WTC11 (cell line): ENCODE data around the gene GALK2. TPM values are rescaled to one million over a fixed set of nuclear protein-coding genes. Genes with fewer than 3 reads are reported as not detected.

Experiments
- ATAC-seq: fragments of 200-7000 bp; cut with Tn5 transposase; 2 replicates; pipeline ENCODE4 v1.10.0; 2021; ENCODE audit warnings: mild to moderate bottlenecking, moderate library complexity
- CTCF ChIA-PET: fragments of 300-600 bp; sonication (Branson Sonifier 250); formaldehyde crosslinking; loops from one replicate; lab custom pipeline; 2021; ENCODE audit warnings: antibody characterized with exemption; lab: Charles Lee
- POLR2A ChIA-PET: fragments of 350-600 bp; sonication (Branson Sonifier 250); formaldehyde crosslinking; loops from one replicate; lab custom pipeline; 2021; ENCODE audit warnings: antibody characterized with exemption; lab: Charles Lee
- DNase-seq: peaks from one replicate; pipeline ENCODE4 v3.0.0; 2021; ENCODE audit warnings: low spot score
- H3K27ac Mint-ChIP-seq: 2 replicates; pipeline ENCODE4 v1.8.0; 2021; ENCODE audit warnings: mixed read lengths
- H3K27me3 Mint-ChIP-seq: 2 replicates; pipeline ENCODE4 v1.8.0; 2021; ENCODE audit warnings: low read depth, mild to moderate bottlenecking, moderate library complexity, mixed read lengths
- H3K36me3 Mint-ChIP-seq: 2 replicates; pipeline ENCODE4 v1.8.0; 2021; ENCODE audit warnings: mixed read lengths
- H3K4me1 Mint-ChIP-seq: 2 replicates; pipeline ENCODE4 v1.8.0; 2022; ENCODE audit warnings: mixed read lengths
- H3K4me3 Mint-ChIP-seq: 2 replicates; pipeline ENCODE4 v1.8.0; 2021; ENCODE audit warnings: mild to moderate bottlenecking, moderate library complexity, mixed read lengths
- H3K9me3 Mint-ChIP-seq: 2 replicates; pipeline ENCODE4 v1.8.0; 2021; ENCODE audit warnings: mixed read lengths
- E2F4 ChIP-seq: sonication (generic); formaldehyde crosslinking; IDR thresholded peaks from 2 replicates; pipeline ENCODE4 v1.8.1; 2022; ENCODE audit warnings: low read depth, mild to moderate bottlenecking, moderate library complexity, missing genetic modification reagents, borderline replicate concordance
- ERG ChIP-seq: fragments of 250-450 bp; sonication (Bioruptor Pico); IDR thresholded peaks from 2 replicates; pipeline ENCODE4 v1.8.0; 2021; ENCODE audit warnings: mild to moderate bottlenecking
- GRHL2 ChIP-seq: fragments of 250-450 bp; sonication (Bioruptor Pico); IDR thresholded peaks from 2 replicates; pipeline ENCODE4 v1.8.0; 2022; ENCODE audit warnings: mild to moderate bottlenecking, moderate library complexity; ENCODE audit not compliant: insufficient replicate concordance, severe bottlenecking
- GTF2I ChIP-seq: fragments of 250-450 bp; sonication (Bioruptor Pico); conservative IDR thresholded peaks from 2 replicates; pipeline ENCODE4 v1.4.0; 2021; ENCODE audit warnings: mild to moderate bottlenecking
- IRF1 ChIP-seq: sonication (generic); formaldehyde crosslinking; IDR thresholded peaks from 2 replicates; pipeline ENCODE4 v1.8.0; 2023; ENCODE audit warnings: missing genetic modification reagents
- IRF2 ChIP-seq: sonication (generic); formaldehyde crosslinking; IDR thresholded peaks from 2 replicates; pipeline ENCODE4 v1.8.0; 2022; ENCODE audit warnings: low read depth, missing genetic modification reagents, borderline replicate concordance
- JAZF1 ChIP-seq: fragments of 250-450 bp; sonication (Bioruptor Pico); IDR thresholded peaks from 2 replicates; pipeline ENCODE4 v1.9.0; 2021; ENCODE audit warnings: moderate library complexity, mild to moderate bottlenecking, inconsistent platforms
- MYBL2 ChIP-seq: sonication (generic); formaldehyde crosslinking; IDR thresholded peaks from 2 replicates; pipeline ENCODE4 v1.8.1; 2023; ENCODE audit warnings: mild to moderate bottlenecking, moderate library complexity, missing genetic modification reagents
- NR2C2 ChIP-seq: sonication (generic); formaldehyde crosslinking; IDR thresholded peaks from 2 replicates; pipeline ENCODE4 v1.8.0; 2022; ENCODE audit warnings: mild to moderate bottlenecking, missing genetic modification reagents
- NR3C1 ChIP-seq: sonication (generic); formaldehyde crosslinking; conservative IDR thresholded peaks from 2 replicates; pipeline ENCODE4 v1.8.1; 2023; ENCODE audit warnings: low read depth, mild to moderate bottlenecking, missing genetic modification reagents
- ZBTB21 ChIP-seq: sonication (generic); formaldehyde crosslinking; IDR thresholded peaks from 2 replicates; pipeline ENCODE4 v1.8.1; 2023; ENCODE audit warnings: mild to moderate bottlenecking, missing genetic modification reagents, borderline replicate concordance
- ZMAT4 ChIP-seq: fragments of 250-450 bp; sonication (Bioruptor Pico); IDR thresholded peaks from 2 replicates; pipeline ENCODE4 v1.9.0; 2021; ENCODE audit warnings: mild to moderate bottlenecking
- ZNF138 ChIP-seq: sonication (generic); formaldehyde crosslinking; conservative IDR thresholded peaks from 2 replicates; pipeline ENCODE4 v1.8.1; 2022; ENCODE audit warnings: mild to moderate bottlenecking, moderate library complexity, missing genetic modification reagents
- ZNF317 ChIP-seq: sonication (generic); formaldehyde crosslinking; IDR thresholded peaks from 2 replicates; pipeline ENCODE4 v1.8.1; 2023; ENCODE audit warnings: low read depth, mild to moderate bottlenecking, moderate library complexity, missing genetic modification reagents, borderline replicate concordance
- ZNF423 ChIP-seq: fragments of 250-450 bp; sonication (Bioruptor Pico); IDR thresholded peaks from 2 replicates; pipeline ENCODE4 v2.1.2; 2022; ENCODE audit warnings: mild to moderate bottlenecking, moderate library complexity
- total RNA-seq: library from RNA; stranded (reverse); gene quantifications from 3 replicates; pipeline ENCODE4 v1.2.3, GENCODE V29; 2021
- TF ChIP-seq, protein P1 (sequence below): sonication (generic); formaldehyde crosslinking; conservative IDR thresholded peaks from 2 replicates; pipeline ENCODE4 v1.8.1; 2022; ENCODE audit warnings: mild to moderate bottlenecking, missing genetic modification reagents
- TF ChIP-seq, protein P2 (sequence below): sonication (generic); formaldehyde crosslinking; IDR thresholded peaks from 2 replicates; pipeline ENCODE4 v1.8.1; 2023; ENCODE audit warnings: mild to moderate bottlenecking, missing genetic modification reagents
- TF ChIP-seq, protein P3 (sequence below): sonication (generic); formaldehyde crosslinking; IDR thresholded peaks from 2 replicates; pipeline ENCODE4 v1.8.0; 2023; ENCODE audit warnings: mild to moderate bottlenecking, missing genetic modification reagents
- TF ChIP-seq, protein P4 (sequence below): sonication (generic); formaldehyde crosslinking; IDR thresholded peaks from 2 replicates; pipeline ENCODE4 v1.8.1; 2022; ENCODE audit warnings: mild to moderate bottlenecking, moderate library complexity, missing genetic modification reagents

The GALK2 gene
- total RNA-seq, 1 experiment from 2014 or later: 16.9 TPM

GRCh38 chr15:49288391-49288790 lies 118.3 kb downstream of the GALK2 start:
- Mint-ChIP-seq H3K9me3 (no peaks in the 10 kb centered on the region; the same call in 1 of the 2 replicates), H3K27me3 (no peaks in the 10 kb centered on the region)
- CTCF ChIA-PET: no interaction called here
- TF ChIP-seq ERG (CRISPR knock-in tag) (no peak), ZNF138 (no peak), NR3C1 (no peak)
- TF ChIP-seq, all 79 proteins: peak for 0
- DNase-seq: no peak
- peaks cover 29% of the 10 kb centered on the region for H3K4me1 Mint-ChIP-seq
- peaks cover 14% of the 10 kb centered on the region for H3K36me3 Mint-ChIP-seq
- no peak for ATAC-seq
- POLR2A ChIA-PET: no interaction called here
- H3K27ac Mint-ChIP-seq: no peak overlapping the region
- no peak overlapping the region for H3K4me3 Mint-ChIP-seq

GRCh38 chr15:49290191-49290590 lies 120.1 kb downstream of the GALK2 start:
- TF ChIP-seq, protein P1, sequence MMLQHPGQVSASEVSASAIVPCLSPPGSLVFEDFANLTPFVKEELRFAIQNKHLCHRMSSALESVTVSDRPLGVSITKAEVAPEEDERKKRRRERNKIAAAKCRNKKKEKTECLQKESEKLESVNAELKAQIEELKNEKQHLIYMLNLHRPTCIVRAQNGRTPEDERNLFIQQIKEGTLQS (CRISPR knock-in tag): no peak
- TF ChIP-seq, protein P2, sequence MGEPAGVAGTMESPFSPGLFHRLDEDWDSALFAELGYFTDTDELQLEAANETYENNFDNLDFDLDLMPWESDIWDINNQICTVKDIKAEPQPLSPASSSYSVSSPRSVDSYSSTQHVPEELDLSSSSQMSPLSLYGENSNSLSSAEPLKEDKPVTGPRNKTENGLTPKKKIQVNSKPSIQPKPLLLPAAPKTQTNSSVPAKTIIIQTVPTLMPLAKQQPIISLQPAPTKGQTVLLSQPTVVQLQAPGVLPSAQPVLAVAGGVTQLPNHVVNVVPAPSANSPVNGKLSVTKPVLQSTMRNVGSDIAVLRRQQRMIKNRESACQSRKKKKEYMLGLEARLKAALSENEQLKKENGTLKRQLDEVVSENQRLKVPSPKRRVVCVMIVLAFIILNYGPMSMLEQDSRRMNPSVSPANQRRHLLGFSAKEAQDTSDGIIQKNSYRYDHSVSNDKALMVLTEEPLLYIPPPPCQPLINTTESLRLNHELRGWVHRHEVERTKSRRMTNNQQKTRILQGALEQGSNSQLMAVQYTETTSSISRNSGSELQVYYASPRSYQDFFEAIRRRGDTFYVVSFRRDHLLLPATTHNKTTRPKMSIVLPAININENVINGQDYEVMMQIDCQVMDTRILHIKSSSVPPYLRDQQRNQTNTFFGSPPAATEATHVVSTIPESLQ: no peak
- no peak for TF ChIP-seq IRF2
- no peak for TF ChIP-seq GRHL2 (CRISPR knock-in tag)
- TF ChIP-seq ZMAT4 (CRISPR knock-in tag): no peak
- TF ChIP-seq, protein P3, sequence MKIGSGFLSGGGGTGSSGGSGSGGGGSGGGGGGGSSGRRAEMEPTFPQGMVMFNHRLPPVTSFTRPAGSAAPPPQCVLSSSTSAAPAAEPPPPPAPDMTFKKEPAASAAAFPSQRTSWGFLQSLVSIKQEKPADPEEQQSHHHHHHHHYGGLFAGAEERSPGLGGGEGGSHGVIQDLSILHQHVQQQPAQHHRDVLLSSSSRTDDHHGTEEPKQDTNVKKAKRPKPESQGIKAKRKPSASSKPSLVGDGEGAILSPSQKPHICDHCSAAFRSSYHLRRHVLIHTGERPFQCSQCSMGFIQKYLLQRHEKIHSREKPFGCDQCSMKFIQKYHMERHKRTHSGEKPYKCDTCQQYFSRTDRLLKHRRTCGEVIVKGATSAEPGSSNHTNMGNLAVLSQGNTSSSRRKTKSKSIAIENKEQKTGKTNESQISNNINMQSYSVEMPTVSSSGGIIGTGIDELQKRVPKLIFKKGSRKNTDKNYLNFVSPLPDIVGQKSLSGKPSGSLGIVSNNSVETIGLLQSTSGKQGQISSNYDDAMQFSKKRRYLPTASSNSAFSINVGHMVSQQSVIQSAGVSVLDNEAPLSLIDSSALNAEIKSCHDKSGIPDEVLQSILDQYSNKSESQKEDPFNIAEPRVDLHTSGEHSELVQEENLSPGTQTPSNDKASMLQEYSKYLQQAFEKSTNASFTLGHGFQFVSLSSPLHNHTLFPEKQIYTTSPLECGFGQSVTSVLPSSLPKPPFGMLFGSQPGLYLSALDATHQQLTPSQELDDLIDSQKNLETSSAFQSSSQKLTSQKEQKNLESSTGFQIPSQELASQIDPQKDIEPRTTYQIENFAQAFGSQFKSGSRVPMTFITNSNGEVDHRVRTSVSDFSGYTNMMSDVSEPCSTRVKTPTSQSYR (CRISPR knock-in tag): no peak
- TF ChIP-seq ZNF423 (CRISPR knock-in tag): no peak
- TF ChIP-seq ZBTB21 (CRISPR knock-in tag): no peak
- no peak for TF ChIP-seq JAZF1
- no peak for TF ChIP-seq MYBL2 (CRISPR knock-in tag)
- TF ChIP-seq NR2C2 (CRISPR knock-in tag): no peak
- no peak for TF ChIP-seq E2F4 (CRISPR knock-in tag)
- TF ChIP-seq GTF2I (CRISPR knock-in tag): no peak
- TF ChIP-seq ZNF138: no peak
- TF ChIP-seq ZNF317: no peak
- TF ChIP-seq IRF1 (CRISPR knock-in tag): no peak
- TF ChIP-seq, protein P4, sequence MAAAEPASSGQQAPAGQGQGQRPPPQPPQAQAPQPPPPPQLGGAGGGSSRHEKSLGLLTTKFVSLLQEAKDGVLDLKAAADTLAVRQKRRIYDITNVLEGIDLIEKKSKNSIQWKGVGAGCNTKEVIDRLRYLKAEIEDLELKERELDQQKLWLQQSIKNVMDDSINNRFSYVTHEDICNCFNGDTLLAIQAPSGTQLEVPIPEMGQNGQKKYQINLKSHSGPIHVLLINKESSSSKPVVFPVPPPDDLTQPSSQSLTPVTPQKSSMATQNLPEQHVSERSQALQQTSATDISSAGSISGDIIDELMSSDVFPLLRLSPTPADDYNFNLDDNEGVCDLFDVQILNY (CRISPR knock-in tag): no peak
- Mint-ChIP-seq H3K4me1 (peaks cover 29% of the 10 kb centered on the region), H3K9me3 (no peaks in the 10 kb centered on the region; the same call in 1 of the 2 replicates), H3K36me3 (peaks cover 3% of the 10 kb centered on the region), H3K27me3 (no peaks in the 10 kb centered on the region), H3K4me3 (no peak overlapping the region), H3K27ac (no peak overlapping the region)
- POLR2A ChIA-PET: no interaction called here
- CTCF ChIA-PET: no interaction called here
- no peak for ATAC-seq
- DNase-seq: no peak
